Endothelial cell of umbilical vein (primary cell): Measurements from ENCODE around the gene UBE2B.

Experiments
- EZH2 ChIP-seq: IDR thresholded peaks from 2 replicates; pipeline ENCODE4 v1.6.1; 2012; ENCODE audit warnings: borderline replicate concordance, low read depth, mild to moderate bottlenecking, moderate library complexity, low read length, inconsistent platforms; ENCODE audit not compliant: severe bottlenecking
- FOS ChIP-seq: IDR thresholded peaks from 2 replicates; pipeline ENCODE4 v1.6.1; 2011; ENCODE audit warnings: mild to moderate bottlenecking, low read length, moderate library complexity, borderline replicate concordance; ENCODE audit not compliant: insufficient read depth
- JUN ChIP-seq: IDR thresholded peaks from 2 replicates; pipeline ENCODE4 v1.6.1; 2011; ENCODE audit warnings: borderline replicate concordance, low read depth; ENCODE audit not compliant: insufficient read length, insufficient read depth
- POLR2A ChIP-seq: IDR thresholded peaks from 2 replicates; pipeline ENCODE4 v1.6.1; 2012; ENCODE audit warnings: low read depth, mild to moderate bottlenecking, control low read depth, low read length
- POLR2AphosphoS5 ChIP-seq: IDR thresholded peaks from 2 replicates; pipeline ENCODE4 v1.6.1; 2012; ENCODE audit warnings: low read depth, mild to moderate bottlenecking, control low read depth, low read length, moderate library complexity; ENCODE audit not compliant: insufficient read depth
- TF ChIP-seq, protein P1 (sequence below), 2 donors: IDR thresholded peaks; 1 replicate in 1 of 2; 2 replicates in 1 of 2; pipeline ENCODE4 v1.5.1; 2011; ENCODE audit warnings: low read length in 2 of 2, mild to moderate bottlenecking in 2 of 2, moderate library complexity in 2 of 2, control low read depth in 1 of 2, inconsistent platforms in 1 of 2, low read depth in 1 of 2; ENCODE audit not compliant: insufficient read depth in 1 of 2; ENCODE audit errors: extremely low read depth in 1 of 2

DNA sequence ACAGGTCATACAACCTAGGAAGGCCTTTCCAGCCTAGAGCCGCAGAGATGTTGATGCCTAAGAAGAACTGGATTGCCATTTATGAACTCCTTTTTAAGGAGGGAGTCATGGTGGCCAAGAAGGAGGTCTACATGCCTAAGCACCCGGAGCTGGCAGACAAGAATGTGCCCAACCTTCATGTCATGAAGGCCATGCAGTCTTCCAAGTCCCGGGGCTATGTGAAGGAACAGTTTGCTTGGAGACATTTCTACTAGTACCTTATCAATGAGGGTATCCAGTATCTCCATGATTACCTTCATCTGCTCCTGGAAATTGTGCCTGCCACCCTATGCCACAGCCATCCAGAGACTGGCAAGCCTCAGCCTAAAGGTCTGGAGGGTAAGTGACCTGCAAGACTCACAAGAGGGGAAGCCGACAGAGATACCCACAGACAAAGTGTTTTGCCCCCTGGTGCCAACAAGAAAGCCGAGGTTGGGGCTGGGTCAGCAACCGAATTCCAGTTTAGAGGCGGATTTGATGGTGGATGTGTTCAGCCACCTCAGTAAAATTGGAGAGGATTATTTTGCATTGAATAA is 51.5 kb downstream of the UBE2B start:
- TF ChIP-seq, protein P1, sequence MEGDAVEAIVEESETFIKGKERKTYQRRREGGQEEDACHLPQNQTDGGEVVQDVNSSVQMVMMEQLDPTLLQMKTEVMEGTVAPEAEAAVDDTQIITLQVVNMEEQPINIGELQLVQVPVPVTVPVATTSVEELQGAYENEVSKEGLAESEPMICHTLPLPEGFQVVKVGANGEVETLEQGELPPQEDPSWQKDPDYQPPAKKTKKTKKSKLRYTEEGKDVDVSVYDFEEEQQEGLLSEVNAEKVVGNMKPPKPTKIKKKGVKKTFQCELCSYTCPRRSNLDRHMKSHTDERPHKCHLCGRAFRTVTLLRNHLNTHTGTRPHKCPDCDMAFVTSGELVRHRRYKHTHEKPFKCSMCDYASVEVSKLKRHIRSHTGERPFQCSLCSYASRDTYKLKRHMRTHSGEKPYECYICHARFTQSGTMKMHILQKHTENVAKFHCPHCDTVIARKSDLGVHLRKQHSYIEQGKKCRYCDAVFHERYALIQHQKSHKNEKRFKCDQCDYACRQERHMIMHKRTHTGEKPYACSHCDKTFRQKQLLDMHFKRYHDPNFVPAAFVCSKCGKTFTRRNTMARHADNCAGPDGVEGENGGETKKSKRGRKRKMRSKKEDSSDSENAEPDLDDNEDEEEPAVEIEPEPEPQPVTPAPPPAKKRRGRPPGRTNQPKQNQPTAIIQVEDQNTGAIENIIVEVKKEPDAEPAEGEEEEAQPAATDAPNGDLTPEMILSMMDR (IDR thresholded peaks at IDR 0.05; ENCODE audit: extremely low read depth in 1 of 2, insufficient read depth in 1 of 2, low read depth in 1 of 2, low read length in 2 of 2) = no peak
- no peak for TF ChIP-seq POLR2A
- no peak for TF ChIP-seq EZH2
- TF ChIP-seq FOS = no peak
- TF ChIP-seq JUN = no peak
- TF ChIP-seq POLR2AphosphoS5 = no peak
